H9 (cell line): ENCODE results near the gene KAT6B. TPM values are rescaled to one million over a fixed set of nuclear protein-coding genes. Genes with fewer than 3 reads are reported as not detected.

ENCODE experiments used
- DNase-seq: peaks from one replicate; pipeline ENCODE4 v3.0.0-alpha.2; 2017
- H2AFZ ChIP-seq: one replicate; pipeline ENCODE4 v1.6.1; 2013; ENCODE audit warnings: mild to moderate bottlenecking, low read length, control low read depth, moderate library complexity
- H2AK5ac ChIP-seq: 2 replicates; pipeline ENCODE4 v1.6.1; 2013; ENCODE audit warnings: low read length, control low read depth, mixed read lengths; ENCODE audit not compliant: insufficient read length
- H2BK120ac ChIP-seq: one replicate; pipeline ENCODE4 v1.6.1; 2013; ENCODE audit warnings: low read depth, mild to moderate bottlenecking, low read length, control low read depth, inconsistent platforms; ENCODE audit not compliant: poor library complexity, severe bottlenecking
- H2BK12ac ChIP-seq: 2 replicates; pipeline ENCODE4 v1.6.1; 2013; ENCODE audit warnings: low read length, control low read depth, mixed read lengths, low read depth; ENCODE audit not compliant: insufficient read length
- H2BK15ac ChIP-seq: 2 replicates; pipeline ENCODE4 v1.6.1; 2013; ENCODE audit warnings: low read depth, low read length, control low read depth
- H2BK20ac ChIP-seq: one replicate; pipeline ENCODE4 v1.6.1; 2013; ENCODE audit warnings: low read depth, mild to moderate bottlenecking, low read length, control low read depth, inconsistent platforms; ENCODE audit not compliant: poor library complexity, severe bottlenecking
- H2BK5ac ChIP-seq: 2 replicates; pipeline ENCODE4 v1.6.1; 2013; ENCODE audit warnings: low read length, control low read depth, mixed read lengths; ENCODE audit not compliant: insufficient read length
- H3K14ac ChIP-seq: 2 replicates; pipeline ENCODE4 v1.6.1; 2013; ENCODE audit warnings: low read length, control low read depth; ENCODE audit not compliant: insufficient read depth
- H3K18ac ChIP-seq: 2 replicates; pipeline ENCODE4 v1.6.1; 2013; ENCODE audit warnings: low read depth, mild to moderate bottlenecking, mixed read lengths, low read length, control low read depth; ENCODE audit not compliant: insufficient read length
- H3K23ac ChIP-seq: 2 replicates; pipeline ENCODE4 v1.6.1; 2013; ENCODE audit warnings: low read length, control low read depth, mixed read lengths, low read depth; ENCODE audit not compliant: insufficient read length
- H3K23me2 ChIP-seq: 2 replicates; pipeline ENCODE4 v1.6.1; 2013; ENCODE audit warnings: low read depth, mild to moderate bottlenecking, mixed read lengths, low read length, control low read depth; ENCODE audit not compliant: insufficient read length, poor library complexity, severe bottlenecking
- H3K27ac ChIP-seq: 2 replicates; pipeline ENCODE4 v1.5.1; 2013; ENCODE audit warnings: low read length, control low read depth, mixed read lengths, low read depth; ENCODE audit not compliant: insufficient read length
- H3K27me3 ChIP-seq: 2 replicates; pipeline ENCODE4 v1.6.1; 2013; ENCODE audit warnings: low read length, control low read depth, inconsistent platforms; ENCODE audit not compliant: insufficient read depth
- H3K4ac ChIP-seq: 2 replicates; pipeline ENCODE4 v1.6.1; 2013; ENCODE audit warnings: low read depth, mild to moderate bottlenecking, control low read depth, inconsistent platforms, low read length, moderate library complexity
- H3K4me1 ChIP-seq: 2 replicates; pipeline ENCODE4 v1.6.1; 2013; ENCODE audit warnings: low read length, control low read depth, inconsistent platforms; ENCODE audit not compliant: insufficient read depth
- H3K4me2 ChIP-seq: 2 replicates; pipeline ENCODE4 v1.6.1; 2013; ENCODE audit warnings: low read length, control low read depth, mixed read lengths; ENCODE audit not compliant: insufficient read length, insufficient read depth
- H3K56ac ChIP-seq: 2 replicates; pipeline ENCODE4 v1.6.1; 2013; ENCODE audit warnings: low read depth, mild to moderate bottlenecking, mixed read lengths, low read length, control low read depth; ENCODE audit not compliant: insufficient read length
- H3K79me1 ChIP-seq: 2 replicates; pipeline ENCODE4 v1.6.1; 2013; ENCODE audit warnings: low read depth, mild to moderate bottlenecking, moderate library complexity, low read length, control low read depth, inconsistent platforms; ENCODE audit not compliant: insufficient read depth, poor library complexity, severe bottlenecking
- H3K79me2 ChIP-seq: 2 replicates; pipeline ENCODE4 v1.6.1; 2013; ENCODE audit warnings: low read length, control low read depth, inconsistent platforms; ENCODE audit not compliant: insufficient read depth
- H3K9ac ChIP-seq: 2 replicates; pipeline ENCODE4 v1.6.1; 2013; ENCODE audit warnings: low read length, control low read depth, mixed read lengths; ENCODE audit not compliant: insufficient read length; ENCODE audit errors: extremely low read depth
- H3K9me3 ChIP-seq: one replicate; pipeline ENCODE4 v1.6.1; 2013; ENCODE audit warnings: low read depth, low read length, inconsistent platforms; ENCODE audit not compliant: control insufficient read depth
- H3T11ph ChIP-seq: one replicate; pipeline ENCODE4 v1.6.1; 2013; ENCODE audit warnings: mild to moderate bottlenecking, low read length, control low read depth, inconsistent platforms
- H4K20me1 ChIP-seq: one replicate; pipeline ENCODE4 v1.6.1; 2013; ENCODE audit not compliant: control insufficient read depth, insufficient read length, insufficient read depth
- H4K5ac ChIP-seq: 2 replicates; pipeline ENCODE4 v1.6.1; 2013; ENCODE audit warnings: low read depth, mild to moderate bottlenecking, mixed read lengths, low read length, control low read depth; ENCODE audit not compliant: insufficient read length
- H4K8ac ChIP-seq: replicated peaks from 2 replicates; pipeline ENCODE4 v1.6.1; 2013; ENCODE audit warnings: low read length, control low read depth, mixed read lengths, low read depth; ENCODE audit not compliant: insufficient read length
- H4K91ac ChIP-seq: 2 replicates; pipeline ENCODE4 v1.6.1; 2013; ENCODE audit warnings: low read depth, mild to moderate bottlenecking, moderate library complexity, mixed read lengths, low read length, control low read depth; ENCODE audit not compliant: insufficient read length
- H3K27ac Mint-ChIP-seq, 3 experiments: 2 replicates in 2 of 3; 3 replicates in 1 of 3; pipeline ENCODE4 v1.8.0; 2020 to 2021; ENCODE audit warnings: mixed read lengths in 3 of 3, mild to moderate bottlenecking in 1 of 3, moderate library complexity in 1 of 3
- H3K27me3 Mint-ChIP-seq: 2 replicates; pipeline ENCODE4 v1.8.0; 2021; ENCODE audit warnings: low read depth, mild to moderate bottlenecking, moderate library complexity, mixed read lengths
- H3K36me3 Mint-ChIP-seq, 3 experiments: 2 replicates in 2 of 3; 3 replicates in 1 of 3; pipeline ENCODE4 v1.8.0; 2020 to 2021; ENCODE audit warnings: low read depth in 3 of 3, mixed read lengths in 3 of 3; ENCODE audit not compliant: insufficient read depth in 1 of 3
- H3K4me1 Mint-ChIP-seq, 2 experiments: 2 replicates each; pipeline ENCODE4 v1.8.0; 2020; ENCODE audit warnings: mixed read lengths in 2 of 2
- H3K4me3 Mint-ChIP-seq, 2 experiments: 2 replicates in 1 of 2; 3 replicates in 1 of 2; pipeline ENCODE4 v1.8.0; 2020 to 2021; ENCODE audit warnings: mild to moderate bottlenecking in 2 of 2, mixed read lengths in 2 of 2, moderate library complexity in 1 of 2
- H3K9me3 Mint-ChIP-seq, 2 experiments: 2 replicates in 1 of 2; 3 replicates in 1 of 2; pipeline ENCODE4 v1.8.0; 2020; ENCODE audit warnings: mild to moderate bottlenecking in 2 of 2, mixed read lengths in 2 of 2, moderate library complexity in 1 of 2
- WGBS: extraction: QIAGEN DNeasy Blood & Tissue Kit; methylation state at CpG from one replicate; pipeline ENCODE4 v1.1.7; 2013; ENCODE audit warnings: missing lambda C conversion rate, low lambda C conversion rate, mixed read lengths; ENCODE audit not compliant: insufficient read length; ENCODE audit errors: extremely low coverage; 5-methylcytosine and 5-hydroxymethylcytosine counted together
- total RNA-seq: library from RNA; stranded (reverse); gene quantifications from 2 replicates; pipeline ENCODE4 v1.2.1, GENCODE V29; 2021
- TF ChIP-seq, protein P1 (sequence below): fragments of 200-600 bp; sonication (generic); conservative IDR thresholded peaks from 3 replicates; pipeline ENCODE4 v1.8.0; 2021; ENCODE audit warnings: antibody characterized with exemption, mild to moderate bottlenecking

The KAT6B gene
- total RNA-seq, 1 experiment from 2014 or later: 34.2 TPM

DNA sequence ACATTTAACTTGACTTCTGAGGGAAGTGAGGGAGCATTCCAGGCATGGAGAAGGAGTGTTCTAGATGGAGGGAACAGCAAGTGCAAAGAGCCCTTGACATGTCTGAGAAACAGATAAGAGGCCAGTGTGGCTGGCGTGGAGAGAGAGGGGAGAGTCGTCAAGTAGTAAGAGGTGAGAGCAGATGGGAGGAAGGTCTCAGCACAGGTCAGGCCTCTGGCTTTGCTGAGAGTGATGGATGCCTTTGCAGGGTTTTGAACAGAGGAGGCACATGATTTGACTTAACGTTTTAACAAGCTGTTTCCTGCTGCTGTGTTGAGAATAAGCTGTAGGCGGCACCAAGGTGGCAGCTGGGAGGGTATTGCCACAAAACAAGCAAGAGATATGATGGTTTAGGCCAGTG lies 97.2 kb downstream of the KAT6B start:
- H2AK5ac ChIP-seq: no peak overlapping the region
- H3K23me2 ChIP-seq: no peaks in the 10 kb centered on the region
- peak; percentile 44 for DNase-seq
- H3K79me1 ChIP-seq: no peaks in the 10 kb centered on the region
- H3T11ph ChIP-seq: no peak overlapping the region
- H3K4me2 ChIP-seq: no peak overlapping the region
- TF ChIP-seq, protein P1, sequence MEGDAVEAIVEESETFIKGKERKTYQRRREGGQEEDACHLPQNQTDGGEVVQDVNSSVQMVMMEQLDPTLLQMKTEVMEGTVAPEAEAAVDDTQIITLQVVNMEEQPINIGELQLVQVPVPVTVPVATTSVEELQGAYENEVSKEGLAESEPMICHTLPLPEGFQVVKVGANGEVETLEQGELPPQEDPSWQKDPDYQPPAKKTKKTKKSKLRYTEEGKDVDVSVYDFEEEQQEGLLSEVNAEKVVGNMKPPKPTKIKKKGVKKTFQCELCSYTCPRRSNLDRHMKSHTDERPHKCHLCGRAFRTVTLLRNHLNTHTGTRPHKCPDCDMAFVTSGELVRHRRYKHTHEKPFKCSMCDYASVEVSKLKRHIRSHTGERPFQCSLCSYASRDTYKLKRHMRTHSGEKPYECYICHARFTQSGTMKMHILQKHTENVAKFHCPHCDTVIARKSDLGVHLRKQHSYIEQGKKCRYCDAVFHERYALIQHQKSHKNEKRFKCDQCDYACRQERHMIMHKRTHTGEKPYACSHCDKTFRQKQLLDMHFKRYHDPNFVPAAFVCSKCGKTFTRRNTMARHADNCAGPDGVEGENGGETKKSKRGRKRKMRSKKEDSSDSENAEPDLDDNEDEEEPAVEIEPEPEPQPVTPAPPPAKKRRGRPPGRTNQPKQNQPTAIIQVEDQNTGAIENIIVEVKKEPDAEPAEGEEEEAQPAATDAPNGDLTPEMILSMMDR: no peak
- no peak overlapping the region for H3K4ac ChIP-seq
- no peak overlapping the region for H4K5ac ChIP-seq
- peaks cover 11% of the 10 kb centered on the region; the same call in 1 of the 2 replicates for H3K4me1 ChIP-seq
- no peak overlapping the region for H2BK5ac ChIP-seq
- H3K4me3 Mint-ChIP-seq: no peak overlapping the region
- H3K23ac ChIP-seq: no peak overlapping the region
- H3K27ac ChIP-seq: no peak overlapping the region
- H3K9me3 ChIP-seq: no peaks in the 10 kb centered on the region
- H3K9ac ChIP-seq: no peak overlapping the region
- H2BK20ac ChIP-seq: peak overlapping the region; percentile 1
- H4K8ac ChIP-seq: no peak overlapping the region
- no peaks in the 10 kb centered on the region for H3K27me3 ChIP-seq
- peaks cover 29 to 33% of the 10 kb centered on the region in 2 experiments for H3K4me1 Mint-ChIP-seq
- H3K27ac Mint-ChIP-seq: peak overlapping the region; percentile 5 to 88 (median 34)
- no peak overlapping the region for H3K18ac ChIP-seq
- H3K79me2 ChIP-seq: peaks cover 1% of the 10 kb centered on the region; the same call in 1 of the 2 replicates
- no peak overlapping the region for H3K56ac ChIP-seq
- no CpG with 5 or more reads among the region's 4 CpGs for WGBS
- peak overlapping the region; percentile 74 for H3K14ac ChIP-seq
- H3K9me3 Mint-ChIP-seq: peaks cover 5 to 14% of the 10 kb centered on the region in 2 experiments
- H3K36me3 Mint-ChIP-seq: peaks cover 6 to 14% (median 8%) of the 10 kb centered on the region in 3 experiments
- no peak overlapping the region for H2BK15ac ChIP-seq
- H4K20me1 ChIP-seq: no peaks in the 10 kb centered on the region
- H2BK120ac ChIP-seq: no peak overlapping the region
- no peak overlapping the region for H4K91ac ChIP-seq
- H2BK12ac ChIP-seq: no peak overlapping the region
- H2AFZ ChIP-seq: peak overlapping the region; percentile 25
- no peaks in the 10 kb centered on the region; the same call in 1 of the 2 replicates for H3K27me3 Mint-ChIP-seq
